ENCODE results near the gene MS4A1. TPM values are rescaled to one million over a fixed set of nuclear protein-coding genes. Genes with fewer than 3 reads are reported as not detected.

The MS4A1 gene
- total RNA-seq (2021) = 0.17 to 0.71 TPM (median 0.32 TPM) in 3 replicates
- not detected for Bru-seq, nascent RNA
- long read RNA-seq, experiment 1 = 0 reads
- long read RNA-seq, experiment 2 = 0 reads
- long read RNA-seq, experiment 3 = 0 reads

- ChIA-PET POLR2A (no interaction called here), CTCF (no interaction called here)
- no peaks in the 10 kb centered on the region for H3K9me3 Mint-ChIP-seq
- ATAC-seq (no peak), DNase-seq (ENCODE audit: low spot score) (no peak)
- peaks cover 2% of the 10 kb centered on the region; the same call in 1 of the 2 replicates for H3K4me1 Mint-ChIP-seq
- H3K36me3 Mint-ChIP-seq = peaks cover 4% of the 10 kb centered on the region
- TF ChIP-seq, protein P1, sequence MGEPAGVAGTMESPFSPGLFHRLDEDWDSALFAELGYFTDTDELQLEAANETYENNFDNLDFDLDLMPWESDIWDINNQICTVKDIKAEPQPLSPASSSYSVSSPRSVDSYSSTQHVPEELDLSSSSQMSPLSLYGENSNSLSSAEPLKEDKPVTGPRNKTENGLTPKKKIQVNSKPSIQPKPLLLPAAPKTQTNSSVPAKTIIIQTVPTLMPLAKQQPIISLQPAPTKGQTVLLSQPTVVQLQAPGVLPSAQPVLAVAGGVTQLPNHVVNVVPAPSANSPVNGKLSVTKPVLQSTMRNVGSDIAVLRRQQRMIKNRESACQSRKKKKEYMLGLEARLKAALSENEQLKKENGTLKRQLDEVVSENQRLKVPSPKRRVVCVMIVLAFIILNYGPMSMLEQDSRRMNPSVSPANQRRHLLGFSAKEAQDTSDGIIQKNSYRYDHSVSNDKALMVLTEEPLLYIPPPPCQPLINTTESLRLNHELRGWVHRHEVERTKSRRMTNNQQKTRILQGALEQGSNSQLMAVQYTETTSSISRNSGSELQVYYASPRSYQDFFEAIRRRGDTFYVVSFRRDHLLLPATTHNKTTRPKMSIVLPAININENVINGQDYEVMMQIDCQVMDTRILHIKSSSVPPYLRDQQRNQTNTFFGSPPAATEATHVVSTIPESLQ (CRISPR knock-in tag; IDR thresholded peaks at IDR 0.05) = no peak
- TF ChIP-seq, protein P2, sequence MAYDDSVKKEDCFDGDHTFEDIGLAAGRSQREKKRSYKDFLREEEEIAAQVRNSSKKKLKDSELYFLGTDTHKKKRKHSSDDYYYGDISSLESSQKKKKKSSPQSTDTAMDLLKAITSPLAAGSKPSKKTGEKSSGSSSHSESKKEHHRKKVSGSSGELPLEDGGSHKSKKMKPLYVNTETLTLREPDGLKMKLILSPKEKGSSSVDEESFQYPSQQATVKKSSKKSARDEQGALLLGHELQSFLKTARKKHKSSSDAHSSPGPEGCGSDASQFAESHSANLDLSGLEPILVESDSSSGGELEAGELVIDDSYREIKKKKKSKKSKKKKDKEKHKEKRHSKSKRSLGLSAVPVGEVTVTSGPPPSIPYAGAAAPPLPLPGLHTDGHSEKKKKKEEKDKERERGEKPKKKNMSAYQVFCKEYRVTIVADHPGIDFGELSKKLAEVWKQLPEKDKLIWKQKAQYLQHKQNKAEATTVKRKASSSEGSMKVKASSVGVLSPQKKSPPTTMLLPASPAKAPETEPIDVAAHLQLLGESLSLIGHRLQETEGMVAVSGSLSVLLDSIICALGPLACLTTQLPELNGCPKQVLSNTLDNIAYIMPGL (CRISPR knock-in tag; IDR thresholded peaks at IDR 0.05) = no peak
- TF ChIP-seq CREM (CRISPR knock-in tag; IDR thresholded peaks at IDR 0.05) (no peak), ZNF396 (CRISPR knock-in tag; IDR thresholded peaks at IDR 0.05; ENCODE audit: borderline replicate concordance) (no peak), NR2C2 (CRISPR knock-in tag; IDR thresholded peaks at IDR 0.05) (no peak), JUN (CRISPR knock-in tag; IDR thresholded peaks at IDR 0.05) (no peak), TP53 (CRISPR knock-in tag; IDR thresholded peaks at IDR 0.05) (no peak), PREB (CRISPR knock-in tag; IDR thresholded peaks at IDR 0.05; ENCODE audit: borderline replicate concordance) (no peak), ELF4 (CRISPR knock-in tag; IDR thresholded peaks at IDR 0.05; ENCODE audit: low read depth) (no peak)
- no peak within 1 kb of the TSS for H3K27ac Mint-ChIP-seq
- H3K4me3 Mint-ChIP-seq = no peak within 1 kb of the TSS
- H3K27me3 Mint-ChIP-seq (ENCODE audit: low read depth) = no peaks in the 10 kb centered on the region; the same call in 1 of the 2 replicates
Observed at GRCh38 chr11:60455531-60456042, at the start of gene MS4A1. TSS of gene MS4A1 (plus strand) at chr11:60455847. CDS start at chr11:60462375, 6,528 bp downstream.

GRCh38 chr11:60420015-60420414 lies 35.6 kb upstream of the MS4A1 start:
- Mint-ChIP-seq H3K27me3 (ENCODE audit: low read depth) (peaks cover 2% of the 10 kb centered on the region; the same call in 1 of the 2 replicates), H3K4me1 (no peaks in the 10 kb centered on the region), H3K36me3 (no peaks in the 10 kb centered on the region), H3K27ac (no peak overlapping the region), H3K4me3 (no peak overlapping the region), H3K9me3 (peaks cover 30% of the 10 kb centered on the region)
- ChIA-PET POLR2A (no interaction called here), CTCF (no interaction called here)
- TF ChIP-seq ELF4 (CRISPR knock-in tag; IDR thresholded peaks at IDR 0.05; ENCODE audit: low read depth) = no peak
- no peak for TF ChIP-seq ATF2 (CRISPR knock-in tag; IDR thresholded peaks at IDR 0.05; ENCODE audit: borderline replicate concordance, low read depth)
- no peak for TF ChIP-seq ZBTB43 (CRISPR knock-in tag; IDR thresholded peaks at IDR 0.05)
- no peak for TF ChIP-seq ZNF396 (CRISPR knock-in tag; IDR thresholded peaks at IDR 0.05; ENCODE audit: borderline replicate concordance)
- no peak for TF ChIP-seq GTF2I (CRISPR knock-in tag; conservative IDR thresholded peaks at IDR 0.05)
- TF ChIP-seq ZNF671 (CRISPR knock-in tag; IDR thresholded peaks at IDR 0.05) = no peak
- no peak for TF ChIP-seq ZNF532 (CRISPR knock-in tag; IDR thresholded peaks at IDR 0.05; ENCODE audit: borderline replicate concordance)
- TF ChIP-seq PRDM15 (CRISPR knock-in tag; IDR thresholded peaks at IDR 0.05) = no peak
- TF ChIP-seq EMX1 (CRISPR knock-in tag; IDR thresholded peaks at IDR 0.05) = no peak
- no peak for TF ChIP-seq IRF2 (CRISPR knock-in tag; IDR thresholded peaks at IDR 0.05; ENCODE audit: borderline replicate concordance, low read depth)
- TF ChIP-seq MXD4 (CRISPR knock-in tag; IDR thresholded peaks at IDR 0.05; ENCODE audit: borderline replicate concordance) = no peak
- ATAC-seq (no peak), DNase-seq (ENCODE audit: low spot score) (no peak)
